Colonic mucosa (tissue), 4 donors: Measurements from ENCODE around the gene COX10. TPM values are rescaled to one million over a fixed set of nuclear protein-coding genes. Genes with fewer than 3 reads are reported as not detected.

Source experiments
- DNase-seq: peaks from one replicate; pipeline ENCODE4 v3.0.0-alpha.2; 2020
- H3K27ac ChIP-seq: fragments of 200-600 bp; one replicate; pipeline ENCODE4 v1.8.0; 2021
- H3K27me3 ChIP-seq: fragments of 200-600 bp; one replicate; pipeline ENCODE4 v1.8.0; 2021
- H3K36me3 ChIP-seq: fragments of 200-600 bp; one replicate; pipeline ENCODE4 v1.8.0; 2021
- H3K4me1 ChIP-seq: fragments of 200-600 bp; one replicate; pipeline ENCODE4 v1.8.0; 2021; ENCODE audit warnings: mild to moderate bottlenecking
- H3K4me3 ChIP-seq: fragments of 200-600 bp; one replicate; pipeline ENCODE4 v1.8.0; 2021
- H3K9ac ChIP-seq, 2 donors: one replicate each; pipeline ENCODE4 v1.7.0; 2013; ENCODE audit warnings: control low read depth in 2 of 2, low read depth in 2 of 2, low read length in 2 of 2
- H3K9me3 ChIP-seq: fragments of 200-600 bp; one replicate; pipeline ENCODE4 v1.8.0; 2021
- intact Hi-C: fragments of 100-400 bp; cut with DNase I; formaldehyde crosslinking; loops from one replicate; pipeline ENCODE4 v1.14.1; 2022
- total RNA-seq, 2 donors: library from RNA; stranded (reverse); fragmentation: NEBNext Ultra II Directional in 1 of 2; extraction: Animal tissue kit (Norgen Biotek cat#: 25700) in 1 of 2; gene quantifications; one replicate each; pipeline ENCODE4 v1.2.1, GENCODE V29; 2021
- TF ChIP-seq, protein P1 (sequence below): fragments of 200-600 bp; IDR thresholded peaks from one replicate; pipeline ENCODE4 v1.8.0; 2022; ENCODE audit warnings: antibody characterized with exemption, mild to moderate bottlenecking
- donor health status: healthy.
- donor health status: DM: no; HTN: no; CAD: no.
- donor health status: DM: no; HTN: no; CAD: no.

COX10 gene
- total RNA-seq, 2 donors from 2014 or later: 35.1 to 36.0 TPM

DNA sequence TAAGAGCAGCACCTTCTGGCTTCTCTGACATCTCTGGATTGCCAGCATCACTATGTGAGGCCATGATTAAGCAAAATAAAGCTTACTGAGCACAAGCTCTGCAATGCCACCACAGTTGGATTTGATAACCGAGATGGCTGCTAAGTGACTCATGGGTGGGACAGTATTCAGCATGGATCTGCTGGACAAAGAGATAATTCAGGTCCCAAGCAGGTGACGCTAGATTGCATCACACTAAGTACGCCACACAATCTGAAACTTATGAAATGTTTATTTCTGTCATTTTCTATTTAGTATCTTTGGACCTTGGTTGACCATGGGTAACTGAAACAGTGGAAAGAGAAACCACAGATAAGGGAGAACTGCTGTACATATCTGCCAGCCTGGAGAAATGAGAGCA, 139.9 kb downstream of the COX10 start:
- intact Hi-C loops: loop anchor here (10.0 kb wide), 1 partner anchor 144 kb away; the partner anchor contains the start of gene COX10
- no peak overlapping the region for H3K27ac ChIP-seq
- H3K9me3 ChIP-seq: no peaks in the 10 kb centered on the region
- no peaks in the 10 kb centered on the region for H3K27me3 ChIP-seq
- no peaks in the 10 kb centered on the region for H3K4me1 ChIP-seq
- no peaks in the 10 kb centered on the region for H3K36me3 ChIP-seq
- DNase-seq: no peak
- TF ChIP-seq, protein P1, sequence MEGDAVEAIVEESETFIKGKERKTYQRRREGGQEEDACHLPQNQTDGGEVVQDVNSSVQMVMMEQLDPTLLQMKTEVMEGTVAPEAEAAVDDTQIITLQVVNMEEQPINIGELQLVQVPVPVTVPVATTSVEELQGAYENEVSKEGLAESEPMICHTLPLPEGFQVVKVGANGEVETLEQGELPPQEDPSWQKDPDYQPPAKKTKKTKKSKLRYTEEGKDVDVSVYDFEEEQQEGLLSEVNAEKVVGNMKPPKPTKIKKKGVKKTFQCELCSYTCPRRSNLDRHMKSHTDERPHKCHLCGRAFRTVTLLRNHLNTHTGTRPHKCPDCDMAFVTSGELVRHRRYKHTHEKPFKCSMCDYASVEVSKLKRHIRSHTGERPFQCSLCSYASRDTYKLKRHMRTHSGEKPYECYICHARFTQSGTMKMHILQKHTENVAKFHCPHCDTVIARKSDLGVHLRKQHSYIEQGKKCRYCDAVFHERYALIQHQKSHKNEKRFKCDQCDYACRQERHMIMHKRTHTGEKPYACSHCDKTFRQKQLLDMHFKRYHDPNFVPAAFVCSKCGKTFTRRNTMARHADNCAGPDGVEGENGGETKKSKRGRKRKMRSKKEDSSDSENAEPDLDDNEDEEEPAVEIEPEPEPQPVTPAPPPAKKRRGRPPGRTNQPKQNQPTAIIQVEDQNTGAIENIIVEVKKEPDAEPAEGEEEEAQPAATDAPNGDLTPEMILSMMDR: no peak
- H3K9ac ChIP-seq: no peak overlapping the region
- H3K4me3 ChIP-seq: no peak overlapping the region

DNA sequence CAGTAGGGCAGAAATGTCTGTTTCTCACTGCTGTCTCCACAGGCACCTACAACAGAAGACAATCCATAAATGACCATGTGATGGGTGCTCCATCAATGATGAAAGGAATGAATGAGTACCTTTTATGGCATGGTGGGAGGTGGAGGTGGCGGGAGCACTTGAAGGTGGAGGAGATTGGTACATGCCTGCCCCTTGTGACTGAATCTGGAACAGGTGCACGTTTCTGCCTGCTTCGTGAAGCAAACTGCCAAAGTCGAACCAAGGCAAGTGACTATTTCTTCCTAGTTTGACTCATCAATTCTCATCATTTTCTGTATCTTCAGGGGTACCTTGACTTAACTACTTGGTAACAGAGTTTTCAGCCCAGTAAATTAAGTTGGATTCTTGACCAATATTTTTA, 141.9 kb downstream of the COX10 start:
- H3K9me3 ChIP-seq: no peaks in the 10 kb centered on the region
- no peak overlapping the region for H3K9ac ChIP-seq
- H3K27ac ChIP-seq: no peak overlapping the region
- H3K36me3 ChIP-seq: no peaks in the 10 kb centered on the region
- H3K4me3 ChIP-seq: no peak overlapping the region
- intact Hi-C loops: no loop called here
- H3K27me3 ChIP-seq: no peaks in the 10 kb centered on the region
- no peaks in the 10 kb centered on the region for H3K4me1 ChIP-seq
- TF ChIP-seq, protein P1: no peak
- DNase-seq: no peak

DNA sequence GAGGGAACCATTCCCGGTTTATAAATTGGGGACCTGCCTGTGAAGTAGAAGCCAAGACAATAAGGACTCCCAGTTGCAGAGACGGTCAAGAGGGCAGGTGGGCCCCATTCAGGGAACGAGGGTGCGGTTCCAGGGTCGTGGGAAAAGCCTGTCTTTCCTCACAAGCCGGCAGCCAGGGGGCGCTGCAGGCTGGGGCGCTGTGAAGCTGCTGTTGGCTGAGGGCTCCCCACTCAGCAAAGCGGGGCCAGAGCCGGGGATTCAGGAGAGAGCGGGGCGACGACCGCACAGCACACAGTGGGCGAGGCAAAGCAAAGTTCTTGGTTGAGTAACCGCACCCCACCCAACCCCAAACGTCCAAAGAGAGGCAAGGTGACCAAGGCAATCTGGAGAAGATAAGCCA, 142.5 kb downstream of the COX10 start:
- H3K4me3 ChIP-seq: no peak overlapping the region
- H3K36me3 ChIP-seq: no peaks in the 10 kb centered on the region
- no peaks in the 10 kb centered on the region for H3K9me3 ChIP-seq
- H3K27me3 ChIP-seq: no peaks in the 10 kb centered on the region
- no peaks in the 10 kb centered on the region for H3K4me1 ChIP-seq
- intact Hi-C loops: no loop called here
- no peak overlapping the region for H3K9ac ChIP-seq
- no peak for DNase-seq
- no peak overlapping the region for H3K27ac ChIP-seq
- TF ChIP-seq, protein P1: peak; percentile 16

DNA sequence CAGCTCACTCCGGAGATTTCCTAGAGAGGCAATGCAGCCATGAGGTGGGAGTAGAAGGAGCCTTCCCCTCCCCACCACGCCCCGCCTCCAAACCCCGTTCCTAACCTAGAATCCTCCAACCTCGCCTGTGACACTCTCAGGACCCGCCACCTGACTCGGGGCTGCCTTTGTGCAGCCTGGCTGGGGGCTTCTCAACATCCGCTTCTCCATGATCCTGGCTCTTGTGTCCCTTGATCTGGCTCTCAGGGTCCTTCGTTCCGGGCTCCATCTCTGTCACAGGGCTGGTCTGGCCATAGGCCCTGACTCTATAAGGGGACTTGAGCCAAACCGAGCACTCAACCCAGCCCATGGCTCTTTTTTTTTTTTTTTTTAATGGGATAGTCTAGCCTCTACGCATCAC, 143.1 kb downstream of the COX10 start:
- intact Hi-C loops: no loop called here
- H3K36me3 ChIP-seq: no peaks in the 10 kb centered on the region
- no peaks in the 10 kb centered on the region for H3K4me1 ChIP-seq
- no peak overlapping the region for H3K27ac ChIP-seq
- H3K4me3 ChIP-seq: no peak overlapping the region
- no peak for DNase-seq
- no peaks in the 10 kb centered on the region for H3K27me3 ChIP-seq
- TF ChIP-seq, protein P1: no peak
- no peaks in the 10 kb centered on the region for H3K9me3 ChIP-seq
- H3K9ac ChIP-seq: no peak overlapping the region

DNA sequence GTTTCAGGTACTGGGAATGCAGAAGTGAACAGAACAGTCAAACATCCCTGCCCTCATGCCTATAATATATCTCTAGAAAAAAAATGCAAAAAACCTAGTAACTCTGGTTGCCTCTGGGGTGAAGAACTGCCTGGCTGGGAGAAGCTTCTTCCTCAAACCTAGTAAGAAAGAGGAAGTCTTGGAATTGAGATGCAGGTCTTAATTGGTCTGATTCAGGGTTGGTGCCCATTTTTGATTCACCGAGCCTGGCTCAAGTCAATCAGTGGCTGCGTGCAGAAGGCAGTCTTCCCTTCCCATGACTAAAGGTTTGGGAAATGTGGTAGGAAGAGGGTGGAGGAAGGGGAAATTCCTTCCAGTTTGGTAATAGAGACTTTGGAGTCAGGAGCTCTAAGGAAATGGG, 145.0 kb downstream of the COX10 start:
- Histone ChIP-seq H3K4me3 (no peak overlapping the region), H3K9me3 (no peaks in the 10 kb centered on the region), H3K9ac (no peak overlapping the region), H3K27me3 (no peaks in the 10 kb centered on the region), H3K27ac (no peak overlapping the region), H3K4me1 (no peaks in the 10 kb centered on the region), H3K36me3 (no peaks in the 10 kb centered on the region)
- no peak for DNase-seq
- intact Hi-C loops: no loop called here
- TF ChIP-seq, protein P1: no peak

DNA sequence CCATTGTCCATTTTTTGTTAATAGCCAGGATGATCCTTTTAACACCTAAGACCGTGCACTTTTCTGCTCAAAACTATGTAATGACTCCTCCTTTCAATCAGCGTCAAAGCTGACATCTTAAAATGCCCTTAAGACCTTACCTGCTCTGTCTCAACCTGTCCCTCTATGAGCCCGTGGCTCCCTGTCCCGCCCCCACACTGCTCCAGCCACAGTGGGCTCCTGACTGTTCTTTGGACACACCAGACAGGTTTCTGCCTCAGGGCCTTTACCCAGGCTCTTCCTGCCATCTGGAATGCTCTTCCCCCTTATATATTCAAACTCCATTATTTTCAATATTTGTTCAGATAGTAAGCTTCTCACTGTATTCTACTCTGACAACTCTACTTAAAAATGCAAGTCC, 153.3 kb downstream of the COX10 start:
- no peak overlapping the region for H3K27ac ChIP-seq
- H3K9me3 ChIP-seq: no peaks in the 10 kb centered on the region
- no peaks in the 10 kb centered on the region for H3K4me1 ChIP-seq
- DNase-seq: no peak
- H3K27me3 ChIP-seq: no peaks in the 10 kb centered on the region
- H3K9ac ChIP-seq: no peak overlapping the region
- no peak overlapping the region for H3K4me3 ChIP-seq
- intact Hi-C loops: no loop called here
- TF ChIP-seq, protein P1: no peak
- H3K36me3 ChIP-seq: no peaks in the 10 kb centered on the region
